ENCODE results near the gene DNAJC30.
A peak's percentile ranks its signal among the peaks of the same experiment; 100 is the strongest.

Gene DNAJC30

GRCh38 chr7:73706126-73707044 lies 23.1 kb upstream of the DNAJC30 start:
- no peak for TF ChIP-seq POLR2AphosphoS5 (IDR thresholded peaks at IDR 0.05; ENCODE audit: low read depth, low read length)
- no peak for TF ChIP-seq TAF1 (IDR thresholded peaks at IDR 0.05; ENCODE audit: borderline replicate concordance, low read depth, low read length)
- no peak for TF ChIP-seq POLR2A (IDR thresholded peaks at IDR 0.05; ENCODE audit: low read depth, low read length)
- FAIRE-seq (no peak), DNase-seq (ENCODE audit: insufficient read length) (no peak)

DNA sequence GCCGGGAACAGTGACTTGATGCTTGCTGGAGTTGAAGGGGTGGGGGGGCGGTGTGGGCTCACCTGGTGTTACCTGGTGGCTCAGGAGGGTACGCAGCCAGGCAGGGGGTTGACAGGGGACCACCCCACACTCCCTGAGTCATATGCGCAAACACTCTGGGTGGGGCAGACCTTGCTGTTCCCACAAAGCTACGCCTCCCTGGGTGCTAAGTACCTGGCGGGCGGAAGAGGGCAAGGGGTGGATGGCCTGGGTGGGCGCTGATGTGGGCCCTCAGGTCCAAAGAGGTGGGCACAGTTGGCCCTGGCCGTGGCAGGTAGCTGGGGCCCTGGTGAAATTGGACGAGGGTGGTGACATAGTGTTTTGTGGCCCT lies 22.3 kb upstream of the DNAJC30 start:
- TF ChIP-seq POLR2A (IDR thresholded peaks at IDR 0.05; ENCODE audit: low read depth, low read length), result no peak
- no peak for TF ChIP-seq TAF1 (IDR thresholded peaks at IDR 0.05; ENCODE audit: borderline replicate concordance, low read depth, low read length)
- TF ChIP-seq POLR2AphosphoS5 (IDR thresholded peaks at IDR 0.05; ENCODE audit: low read depth, low read length), result no peak
- no peak for DNase-seq (ENCODE audit: insufficient read length)
- FAIRE-seq, result no peak

DNA sequence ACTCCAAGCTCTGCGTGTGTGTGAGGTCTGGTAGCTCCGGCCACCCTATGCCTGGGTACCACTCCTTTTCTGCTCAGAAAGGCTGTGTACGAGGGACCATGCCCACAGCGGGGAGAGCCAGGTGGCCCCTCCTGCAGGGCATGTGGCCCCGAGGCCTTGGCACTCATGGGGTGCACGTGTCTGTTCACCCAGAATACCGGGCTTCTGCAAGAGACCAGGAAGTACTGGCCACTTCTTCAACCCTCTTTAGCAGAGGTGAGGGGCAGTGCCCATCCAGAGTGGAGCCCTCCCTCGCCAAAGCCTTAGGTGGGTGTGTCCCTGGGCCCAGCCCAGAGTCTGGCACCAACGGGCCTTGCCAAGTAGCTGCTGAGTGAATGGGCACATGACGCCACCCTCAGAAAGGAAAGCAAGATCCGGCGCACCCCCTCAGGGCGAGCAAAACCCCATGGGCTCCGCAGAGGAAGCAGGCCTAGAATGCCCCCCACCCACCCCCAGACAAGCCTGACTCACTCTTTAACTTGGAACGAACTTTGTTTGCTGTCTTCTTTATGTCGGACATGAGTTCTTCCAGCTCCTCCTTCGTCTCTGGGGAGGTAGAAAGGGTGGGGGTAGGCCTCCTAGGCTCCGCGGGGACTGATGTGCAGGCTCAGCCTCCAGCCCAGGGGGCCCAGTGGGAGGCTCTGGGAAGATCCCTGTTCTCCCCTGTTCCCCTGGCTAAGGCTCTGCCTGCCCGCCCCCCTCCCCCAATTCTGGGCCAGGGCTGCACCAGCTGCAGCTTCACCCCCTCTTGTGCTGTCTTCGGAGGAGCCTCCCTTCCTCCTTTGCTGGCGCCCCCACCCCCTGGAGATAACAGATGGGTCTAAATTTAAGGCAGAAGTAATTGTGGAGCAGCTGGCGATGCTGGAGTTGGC lies 21.6 kb upstream of the DNAJC30 start:
- FAIRE-seq, result no peak
- DNase-seq (ENCODE audit: insufficient read length), result no peak
- no peak for TF ChIP-seq POLR2A (IDR thresholded peaks at IDR 0.05; ENCODE audit: low read depth, low read length)

GRCh38 chr7:73703757-73704639 lies 20.7 kb upstream of the DNAJC30 start:
- no peak for FAIRE-seq
- no peak for DNase-seq (ENCODE audit: insufficient read length)
- TF ChIP-seq TAF1 (IDR thresholded peaks at IDR 0.05; ENCODE audit: borderline replicate concordance, low read depth, low read length) (no peak), POLR2AphosphoS5 (IDR thresholded peaks at IDR 0.05; ENCODE audit: low read depth, low read length) (no peak), POLR2A (IDR thresholded peaks at IDR 0.05; ENCODE audit: low read depth, low read length) (no peak)

DNA sequence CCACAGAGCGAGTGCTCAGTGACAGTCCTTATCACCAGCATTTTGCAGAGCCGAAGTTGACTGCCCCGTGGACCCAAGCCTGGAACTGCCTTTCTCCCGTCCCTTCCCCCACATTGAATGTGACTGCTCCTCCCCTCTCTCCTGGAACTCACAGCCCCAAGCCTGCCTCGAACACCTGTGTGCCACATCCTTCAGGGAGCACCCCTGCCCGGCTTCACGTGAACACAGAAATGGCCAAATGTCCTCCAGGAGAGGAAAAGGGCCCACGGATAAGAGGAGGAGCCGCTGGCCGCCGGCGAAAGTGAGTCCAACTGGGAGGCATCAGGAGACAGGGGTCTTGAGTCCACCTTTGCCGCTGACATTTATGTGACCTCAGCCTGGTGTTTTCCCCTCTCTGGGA lies 20.0 kb upstream of the DNAJC30 start:
- no peak for TF ChIP-seq POLR2AphosphoS5 (IDR thresholded peaks at IDR 0.05; ENCODE audit: low read depth, low read length)
- no peak for TF ChIP-seq TAF1 (IDR thresholded peaks at IDR 0.05; ENCODE audit: borderline replicate concordance, low read depth, low read length)
- no peak for TF ChIP-seq POLR2A (IDR thresholded peaks at IDR 0.05; ENCODE audit: low read depth, low read length)
- FAIRE-seq, result no peak
- DNase-seq (ENCODE audit: insufficient read length), result no peak

- FAIRE-seq (no peak), DNase-seq (ENCODE audit: insufficient read length) (no peak)
- TF ChIP-seq POLR2AphosphoS5 (IDR thresholded peaks at IDR 0.05; ENCODE audit: low read depth, low read length) (no peak), POLR2A (IDR thresholded peaks at IDR 0.05; ENCODE audit: low read depth, low read length) (no peak), TAF1 (IDR thresholded peaks at IDR 0.05; ENCODE audit: borderline replicate concordance, low read depth, low read length) (no peak)
Measured at GRCh38 chr7:73702665-73703064, 19.4 kb upstream of the DNAJC30 start.

GRCh38 chr7:73702226-73702625 lies 19.0 kb upstream of the DNAJC30 start:
- no peak for FAIRE-seq
- TF ChIP-seq TAF1 (IDR thresholded peaks at IDR 0.05; ENCODE audit: borderline replicate concordance, low read depth, low read length) (no peak), POLR2AphosphoS5 (IDR thresholded peaks at IDR 0.05; ENCODE audit: low read depth, low read length) (no peak), POLR2A (IDR thresholded peaks at IDR 0.05; ENCODE audit: low read depth, low read length) (no peak)
- no peak for DNase-seq (ENCODE audit: insufficient read length)

GRCh38 chr7:73701357-73701995 lies 18.2 kb upstream of the DNAJC30 start:
- no peak for FAIRE-seq
- no peak for DNase-seq (ENCODE audit: insufficient read length)
- 0 out of 2 replicates have a peak, but pooled peaks have one; percentile 14 for TF ChIP-seq POLR2A (IDR thresholded peaks at IDR 0.05; ENCODE audit: low read depth, low read length)
- TF ChIP-seq TAF1 (IDR thresholded peaks at IDR 0.05; ENCODE audit: borderline replicate concordance, low read depth, low read length), result no peak

DNA sequence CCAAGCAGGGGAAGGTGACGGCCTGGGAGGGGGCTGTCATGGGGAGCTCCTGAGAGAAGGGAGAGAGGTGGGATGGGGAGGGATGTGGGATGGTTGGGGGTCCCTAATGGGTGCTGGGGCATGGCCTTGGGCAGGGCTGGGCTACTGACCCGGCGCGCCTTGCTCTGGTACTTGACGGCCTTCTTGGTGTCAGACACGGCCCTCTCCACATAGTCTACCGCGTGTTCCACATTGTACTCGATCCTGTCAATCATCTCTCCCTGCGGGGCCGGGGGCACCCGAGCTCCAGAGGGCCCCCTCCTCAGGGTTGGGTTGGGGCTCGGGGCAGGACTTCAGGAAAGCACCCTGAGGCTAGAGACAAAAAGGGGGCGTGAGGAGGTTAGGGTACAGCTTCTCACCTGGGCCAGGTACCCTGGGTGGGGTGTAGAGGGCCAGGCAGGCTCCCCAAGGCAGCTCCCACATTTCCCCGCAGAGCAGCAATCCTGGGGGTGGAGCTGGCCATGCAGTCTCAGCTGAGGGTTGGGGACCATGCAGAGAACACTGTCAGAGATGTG lies 17.4 kb upstream of the DNAJC30 start:
- TF ChIP-seq POLR2AphosphoS5 (IDR thresholded peaks at IDR 0.05; ENCODE audit: low read depth, low read length) (no peak), POLR2A (IDR thresholded peaks at IDR 0.05; ENCODE audit: low read depth, low read length) (no peak), TAF1 (IDR thresholded peaks at IDR 0.05; ENCODE audit: borderline replicate concordance, low read depth, low read length) (no peak)
- no peak for DNase-seq (ENCODE audit: insufficient read length)
- no peak for FAIRE-seq

GRCh38 chr7:73700069-73700423 lies 16.8 kb upstream of the DNAJC30 start:
- FAIRE-seq (no peak), DNase-seq (ENCODE audit: insufficient read length) (no peak)
- TF ChIP-seq POLR2A (IDR thresholded peaks at IDR 0.05; ENCODE audit: low read depth, low read length), result no peak
- TF ChIP-seq TAF1 (IDR thresholded peaks at IDR 0.05; ENCODE audit: borderline replicate concordance, low read depth, low read length), result no peak
- peak; percentile 60; the same call in 1 of the 2 replicates for TF ChIP-seq POLR2AphosphoS5 (IDR thresholded peaks at IDR 0.05; ENCODE audit: low read depth, low read length)
